AG09319 (cell line): Measurements from ENCODE around the gene LIMCH1.

Source experiments
- DNase-seq: peaks from one replicate; pipeline ENCODE4 v3.0.0-alpha.2; 2010; ENCODE audit warnings: low read depth; ENCODE audit errors: extremely low read depth
- CTCF ChIP-seq: IDR thresholded peaks from 2 replicates; pipeline ENCODE4 v1.5.1; 2011; ENCODE audit warnings: low read depth, mild to moderate bottlenecking, inconsistent platforms, low read length, moderate library complexity

The LIMCH1 gene

GRCh38 chr4:41530741-41531140 is 7.2 kb upstream of the LIMCH1 start:
- TF ChIP-seq CTCF, result no peak
- DNase-seq, result no peak

- no peak for DNase-seq
- TF ChIP-seq CTCF, result no peak
Measured at GRCh38 chr4:41532336-41532735, 5.6 kb upstream of the LIMCH1 start.

- TF ChIP-seq CTCF, result no peak
- DNase-seq, result no peak
Measured at GRCh38 chr4:41532882-41533281, 5.1 kb upstream of the LIMCH1 start.

DNA sequence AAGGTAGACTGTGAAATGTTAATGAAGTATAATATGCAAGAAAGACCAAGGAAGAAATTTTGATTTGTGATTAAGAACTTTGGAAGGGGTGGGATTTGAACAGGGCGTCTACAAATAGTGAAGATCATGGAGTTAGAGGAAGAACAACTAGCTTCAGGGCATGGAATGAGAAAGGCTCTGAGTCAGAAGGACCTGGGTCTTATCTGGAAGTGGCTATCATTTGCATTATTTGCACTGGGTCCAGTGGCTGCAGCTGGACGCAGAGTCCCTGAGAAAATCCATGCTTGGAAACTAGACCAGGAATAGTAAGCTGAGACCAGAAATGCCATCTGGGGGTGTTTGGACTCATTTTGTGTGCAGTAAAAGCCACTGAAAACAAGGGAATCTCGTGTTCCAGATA is 4.3 kb upstream of the LIMCH1 start:
- TF ChIP-seq CTCF, result no peak
- DNase-seq, result no peak

GRCh38 chr4:41534404-41534803 is 3.6 kb upstream of the LIMCH1 start:
- TF ChIP-seq CTCF, result no peak
- DNase-seq, result no peak

DNA sequence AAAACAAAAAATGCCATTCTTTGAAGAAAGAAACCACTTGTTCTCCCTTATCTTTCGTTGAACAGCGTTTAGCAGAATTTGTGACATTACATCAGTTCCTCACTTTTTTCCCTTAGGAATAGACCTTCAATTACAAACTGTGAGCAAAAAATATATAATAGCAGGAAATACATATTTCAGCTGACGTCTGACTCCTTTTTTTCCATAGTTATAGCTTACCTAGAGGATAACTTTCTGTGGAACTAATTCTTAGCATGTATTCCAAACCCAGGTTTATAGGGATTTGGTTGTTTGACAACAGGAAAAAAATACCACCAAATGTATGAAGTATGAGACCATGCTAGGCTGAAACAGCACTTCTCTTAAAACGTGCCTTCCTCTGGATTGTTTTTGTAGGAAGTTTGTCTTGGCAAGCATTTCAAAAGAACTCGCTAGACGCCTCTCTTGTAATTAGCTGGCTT is 2.0 kb upstream of the LIMCH1 start:
- TF ChIP-seq CTCF, result no peak
- no peak for DNase-seq

DNA sequence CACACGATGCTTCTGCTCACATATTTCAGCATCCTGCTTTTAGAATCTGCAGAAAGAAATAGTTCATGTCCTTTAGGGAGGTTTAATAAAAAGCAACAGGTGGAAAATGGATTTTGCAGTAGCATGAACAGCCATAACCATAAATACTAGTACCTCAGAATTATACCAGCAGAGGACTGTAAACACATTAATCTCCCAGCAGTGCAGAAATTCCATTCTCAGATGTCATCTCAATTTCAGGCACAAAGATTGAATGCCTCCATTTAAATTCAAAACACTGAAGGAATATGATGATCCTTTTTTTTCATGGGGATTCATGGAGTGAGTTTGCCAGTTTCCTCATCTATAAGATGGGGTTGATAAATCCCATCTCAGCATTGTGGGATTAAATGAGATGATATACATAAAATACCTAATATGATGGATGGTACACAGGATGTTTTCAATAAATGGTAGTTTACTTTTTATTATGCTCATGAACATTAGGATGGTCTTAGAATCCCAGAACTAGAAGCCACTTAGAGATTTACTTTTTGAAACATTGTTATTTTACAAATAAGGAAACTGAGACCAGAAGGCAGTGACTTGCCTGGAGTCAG is 566 bp upstream of the LIMCH1 start:
- no peak for TF ChIP-seq CTCF
- DNase-seq, result no peak
